Tibial nerve (tissue), 4 donors: Measurements from ENCODE around the gene BMAL1. TPM values are rescaled to one million over a fixed set of nuclear protein-coding genes. Genes with fewer than 3 reads are reported as not detected.

Source experiments
- DNase-seq, 2 donors: peaks; one replicate each; pipeline ENCODE4 v3.0.0-alpha.2; 2019; ENCODE audit warnings: low spot score in 2 of 2
- H3K27ac ChIP-seq, 4 donors: fragments of 200-600 bp; sonication (generic) in 3 of 4; one replicate each; pipeline ENCODE4 v1.5.1; 2017 to 2019; ENCODE audit warnings: mild to moderate bottlenecking in 1 of 4
- H3K27me3 ChIP-seq, 2 donors: fragments of 200-600 bp; sonication (generic) in 1 of 2; one replicate each; pipeline versions ENCODE4 v1.5.1 to v1.6.0; 2017 to 2019
- H3K36me3 ChIP-seq, 3 donors: fragments of 200-600 bp; sonication (generic); one replicate each; pipeline ENCODE4 v1.5.1; 2018 to 2019
- H3K4me1 ChIP-seq, 4 donors: fragments of 200-600 bp; sonication (generic) in 3 of 4; one replicate each; pipeline ENCODE4 v1.5.1; 2017 to 2019
- H3K4me3 ChIP-seq, 4 donors: fragments of 200-600 bp; sonication (generic) in 3 of 4; one replicate each; pipeline ENCODE4 v1.5.1; 2017 to 2019; ENCODE audit warnings: mild to moderate bottlenecking in 1 of 4, moderate library complexity in 1 of 4
- H3K9me3 ChIP-seq, 4 donors: fragments of 200-600 bp; sonication (generic) in 3 of 4; one replicate each; pipeline ENCODE4 v1.5.1; 2017 to 2019
- CTCF ChIP-seq, 5 experiments: fragments of 200-600 bp in 3 of 5; fragments of 450-650 bp in 2 of 5; sonication (generic) in 3 of 5; IDR thresholded peaks; one replicate each; pipeline ENCODE4 v1.5.1; 2016 to 2019; ENCODE audit warnings: antibody characterized with exemption in 5 of 5, mild to moderate bottlenecking in 3 of 5, moderate library complexity in 2 of 5
- EP300 ChIP-seq, 2 donors: sonication (generic); formaldehyde crosslinking; IDR thresholded peaks; one replicate each; pipeline ENCODE4 v1.6.1; 2017; ENCODE audit warnings: antibody characterized with exemption in 2 of 2, mild to moderate bottlenecking in 1 of 2
- POLR2A ChIP-seq, 2 donors: fragments of 450-650 bp; IDR thresholded peaks; one replicate each; pipeline ENCODE4 v1.6.1; 2017; ENCODE audit warnings: antibody characterized with exemption in 2 of 2, mild to moderate bottlenecking in 2 of 2, moderate library complexity in 2 of 2
- WGBS, 2 donors: methylation state at CpG; one replicate each; pipeline ENCODE4 v1.1.5; 2018; 5-methylcytosine and 5-hydroxymethylcytosine counted together
- total RNA-seq, 4 donors: library from RNA; depleted of rRNA; stranded (reverse); fragments of >200 nt; gene quantifications; one replicate each; pipeline ENCODE4 v1.1.0, GENCODE V29; 2016

The BMAL1 gene
- total RNA-seq, 4 donors from 2014 or later, result 34.5 to 61.2 (median 58.0) TPM

- TF ChIP-seq POLR2A (IDR thresholded peaks at IDR 0.05), result no peak
- TF ChIP-seq CTCF (IDR thresholded peaks at IDR 0.05), result no peak
- TF ChIP-seq EP300 (IDR thresholded peaks at IDR 0.05), result no peak
- no peak overlapping the region for H3K27ac ChIP-seq
- H3K9me3 ChIP-seq, result no peaks in the 10 kb centered on the region
- H3K4me3 ChIP-seq, result no peak overlapping the region
- WGBS, 2 donors, result 84 to 89% methylated on average over 6 of the region's 6 CpGs
- peaks cover 0 to 86% (median 5%) of the 10 kb centered on the region in 3 donors for H3K36me3 ChIP-seq
- H3K4me1 ChIP-seq, result no peaks in the 10 kb centered on the region
- no peaks in the 10 kb centered on the region for H3K27me3 ChIP-seq
- no peak for DNase-seq
These were observed 76.7 kb downstream of the BMAL1 start for GRCh38 chr11:13354335-13354734.

- H3K36me3 ChIP-seq, result peaks cover 0 to 89% (median 5%) of the 10 kb centered on the region in 3 donors
- H3K27me3 ChIP-seq, result no peaks in the 10 kb centered on the region
- H3K27ac ChIP-seq, result no peak overlapping the region
- 94 to 95% methylated on average over 4 of the region's 4 CpGs for WGBS, 2 donors
- no peak overlapping the region for H3K4me3 ChIP-seq
- H3K4me1 ChIP-seq, result no peaks in the 10 kb centered on the region
- H3K9me3 ChIP-seq, result no peaks in the 10 kb centered on the region
- TF ChIP-seq POLR2A (IDR thresholded peaks at IDR 0.05) (no peak), CTCF (IDR thresholded peaks at IDR 0.05) (no peak), EP300 (IDR thresholded peaks at IDR 0.05) (no peak)
- DNase-seq, result no peak
These were observed 77.6 kb downstream of the BMAL1 start for GRCh38 chr11:13355191-13355590.

GRCh38 chr11:13357232-13357631 lies 79.6 kb downstream of the BMAL1 start:
- no peaks in the 10 kb centered on the region for H3K9me3 ChIP-seq
- no peak overlapping the region for H3K27ac ChIP-seq
- H3K4me1 ChIP-seq, result no peaks in the 10 kb centered on the region
- no peak for TF ChIP-seq CTCF (IDR thresholded peaks at IDR 0.05)
- TF ChIP-seq EP300 (IDR thresholded peaks at IDR 0.05), result no peak
- TF ChIP-seq POLR2A (IDR thresholded peaks at IDR 0.05), result no peak
- peaks cover 0 to 96% (median 5%) of the 10 kb centered on the region in 3 donors for H3K36me3 ChIP-seq
- H3K4me3 ChIP-seq, result no peak overlapping the region
- no peaks in the 10 kb centered on the region for H3K27me3 ChIP-seq
- WGBS, 2 donors, result 82 to 86% methylated on average over 9 of the region's 9 CpGs
- no peak for DNase-seq

- TF ChIP-seq EP300 (IDR thresholded peaks at IDR 0.05) (no peak), CTCF (IDR thresholded peaks at IDR 0.05) (no peak), POLR2A (IDR thresholded peaks at IDR 0.05) (no peak)
- H3K4me3 ChIP-seq, result no peak overlapping the region
- WGBS, 2 donors, result 79 to 85% methylated on average over 6 of the region's 6 CpGs
- H3K27ac ChIP-seq, result no peak overlapping the region
- H3K27me3 ChIP-seq, result no peaks in the 10 kb centered on the region
- H3K36me3 ChIP-seq, result peaks cover 0 to 96% (median 5%) of the 10 kb centered on the region in 3 donors
- no peaks in the 10 kb centered on the region for H3K4me1 ChIP-seq
- no peaks in the 10 kb centered on the region for H3K9me3 ChIP-seq
- DNase-seq, result no peak
These were observed 81.1 kb downstream of the BMAL1 start for GRCh38 chr11:13358596-13359270.

- no peaks in the 10 kb centered on the region for H3K4me1 ChIP-seq
- H3K4me3 ChIP-seq, result no peak overlapping the region
- peaks cover 0 to 100% (median 8%) of the 10 kb centered on the region in 3 donors for H3K36me3 ChIP-seq
- DNase-seq, result no peak
- H3K9me3 ChIP-seq, result no peaks in the 10 kb centered on the region
- 86 to 94% methylated on average over 9 of the region's 9 CpGs for WGBS, 2 donors
- H3K27ac ChIP-seq, result no peak overlapping the region
- no peak for TF ChIP-seq POLR2A (IDR thresholded peaks at IDR 0.05)
- TF ChIP-seq EP300 (IDR thresholded peaks at IDR 0.05), result no peak
- no peak for TF ChIP-seq CTCF (IDR thresholded peaks at IDR 0.05)
- H3K27me3 ChIP-seq, result no peaks in the 10 kb centered on the region
These were observed 85.1 kb downstream of the BMAL1 start for GRCh38 chr11:13362596-13363109.
